WTC11 (cell line): ENCODE data around the gene CNTNAP5.

Source experiments
- CTCF ChIP-seq: fragments of 200-600 bp; IDR thresholded peaks from 2 replicates; pipeline ENCODE4 v1.8.0; 2022; ENCODE audit warnings: antibody characterized with exemption
- ESRRA ChIP-seq: sonication (generic); formaldehyde crosslinking; IDR thresholded peaks from 2 replicates; pipeline ENCODE4 v1.8.1; 2022; ENCODE audit warnings: mild to moderate bottlenecking, missing genetic modification reagents, borderline replicate concordance
- KAT7 ChIP-seq: sonication (generic); formaldehyde crosslinking; IDR thresholded peaks from 2 replicates; pipeline ENCODE4 v1.8.1; 2023; ENCODE audit warnings: missing genetic modification reagents, mild to moderate bottlenecking, borderline replicate concordance
- NFE2L1 ChIP-seq: sonication (generic); formaldehyde crosslinking; IDR thresholded peaks from 2 replicates; pipeline ENCODE4 v1.8.1; 2023; ENCODE audit warnings: missing genetic modification reagents
- TEAD1 ChIP-seq: sonication (generic); formaldehyde crosslinking; IDR thresholded peaks from 2 replicates; pipeline ENCODE4 v1.8.0; 2022; ENCODE audit warnings: mild to moderate bottlenecking, missing genetic modification reagents
- TF ChIP-seq, protein P1 (sequence below): sonication (generic); formaldehyde crosslinking; conservative IDR thresholded peaks from 2 replicates; pipeline ENCODE4 v1.8.1; 2022; ENCODE audit warnings: mild to moderate bottlenecking, missing genetic modification reagents
- TF ChIP-seq, protein P2 (sequence below): sonication (generic); formaldehyde crosslinking; IDR thresholded peaks from 2 replicates; pipeline ENCODE4 v1.8.1; 2022; ENCODE audit warnings: low read depth, missing genetic modification reagents, borderline replicate concordance
- TF ChIP-seq, protein P3 (sequence below): sonication (generic); formaldehyde crosslinking; IDR thresholded peaks from 2 replicates; pipeline ENCODE4 v1.8.0; 2023; ENCODE audit warnings: mild to moderate bottlenecking, missing genetic modification reagents
- TF ChIP-seq, protein P4 (sequence below): sonication (generic); formaldehyde crosslinking; IDR thresholded peaks from 2 replicates; pipeline ENCODE4 v1.8.1; 2022; ENCODE audit warnings: low read depth, mild to moderate bottlenecking, moderate library complexity, missing genetic modification reagents, borderline replicate concordance
- TF ChIP-seq, protein P5 (sequence below): sonication (generic); formaldehyde crosslinking; IDR thresholded peaks from 2 replicates; pipeline ENCODE4 v1.8.1; 2023; ENCODE audit warnings: mild to moderate bottlenecking, missing genetic modification reagents

DNA sequence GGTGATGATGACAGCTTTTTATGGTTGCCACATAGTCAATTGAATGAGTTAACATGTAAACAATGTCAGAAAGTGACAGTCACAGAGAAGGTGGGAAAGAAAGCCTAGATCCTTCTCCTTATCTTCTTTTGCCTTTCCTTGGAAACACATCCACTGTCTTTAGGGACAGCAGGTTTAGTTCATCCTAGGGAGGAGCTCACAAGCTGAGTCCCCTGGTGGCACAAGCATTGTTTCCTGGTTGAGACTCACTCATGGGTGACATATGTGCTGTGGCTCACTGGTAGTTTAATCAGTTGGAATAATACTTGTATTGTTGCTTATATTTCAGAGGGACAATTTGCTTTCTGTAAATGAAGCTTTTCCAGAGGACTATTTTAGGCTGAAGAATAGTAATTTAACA, 598.5 kb downstream of the CNTNAP5 start:
- TF ChIP-seq CTCF: no peak
- TF ChIP-seq NFE2L1 (CRISPR knock-in tag): no peak
- TF ChIP-seq KAT7 (CRISPR knock-in tag): no peak
- TF ChIP-seq ESRRA (CRISPR knock-in tag): no peak
- TF ChIP-seq, protein P1, sequence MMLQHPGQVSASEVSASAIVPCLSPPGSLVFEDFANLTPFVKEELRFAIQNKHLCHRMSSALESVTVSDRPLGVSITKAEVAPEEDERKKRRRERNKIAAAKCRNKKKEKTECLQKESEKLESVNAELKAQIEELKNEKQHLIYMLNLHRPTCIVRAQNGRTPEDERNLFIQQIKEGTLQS (CRISPR knock-in tag): no peak
- TF ChIP-seq, protein P2, sequence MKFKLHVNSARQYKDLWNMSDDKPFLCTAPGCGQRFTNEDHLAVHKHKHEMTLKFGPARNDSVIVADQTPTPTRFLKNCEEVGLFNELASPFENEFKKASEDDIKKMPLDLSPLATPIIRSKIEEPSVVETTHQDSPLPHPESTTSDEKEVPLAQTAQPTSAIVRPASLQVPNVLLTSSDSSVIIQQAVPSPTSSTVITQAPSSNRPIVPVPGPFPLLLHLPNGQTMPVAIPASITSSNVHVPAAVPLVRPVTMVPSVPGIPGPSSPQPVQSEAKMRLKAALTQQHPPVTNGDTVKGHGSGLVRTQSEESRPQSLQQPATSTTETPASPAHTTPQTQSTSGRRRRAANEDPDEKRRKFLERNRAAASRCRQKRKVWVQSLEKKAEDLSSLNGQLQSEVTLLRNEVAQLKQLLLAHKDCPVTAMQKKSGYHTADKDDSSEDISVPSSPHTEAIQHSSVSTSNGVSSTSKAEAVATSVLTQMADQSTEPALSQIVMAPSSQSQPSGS: no peak
- TF ChIP-seq, protein P3, sequence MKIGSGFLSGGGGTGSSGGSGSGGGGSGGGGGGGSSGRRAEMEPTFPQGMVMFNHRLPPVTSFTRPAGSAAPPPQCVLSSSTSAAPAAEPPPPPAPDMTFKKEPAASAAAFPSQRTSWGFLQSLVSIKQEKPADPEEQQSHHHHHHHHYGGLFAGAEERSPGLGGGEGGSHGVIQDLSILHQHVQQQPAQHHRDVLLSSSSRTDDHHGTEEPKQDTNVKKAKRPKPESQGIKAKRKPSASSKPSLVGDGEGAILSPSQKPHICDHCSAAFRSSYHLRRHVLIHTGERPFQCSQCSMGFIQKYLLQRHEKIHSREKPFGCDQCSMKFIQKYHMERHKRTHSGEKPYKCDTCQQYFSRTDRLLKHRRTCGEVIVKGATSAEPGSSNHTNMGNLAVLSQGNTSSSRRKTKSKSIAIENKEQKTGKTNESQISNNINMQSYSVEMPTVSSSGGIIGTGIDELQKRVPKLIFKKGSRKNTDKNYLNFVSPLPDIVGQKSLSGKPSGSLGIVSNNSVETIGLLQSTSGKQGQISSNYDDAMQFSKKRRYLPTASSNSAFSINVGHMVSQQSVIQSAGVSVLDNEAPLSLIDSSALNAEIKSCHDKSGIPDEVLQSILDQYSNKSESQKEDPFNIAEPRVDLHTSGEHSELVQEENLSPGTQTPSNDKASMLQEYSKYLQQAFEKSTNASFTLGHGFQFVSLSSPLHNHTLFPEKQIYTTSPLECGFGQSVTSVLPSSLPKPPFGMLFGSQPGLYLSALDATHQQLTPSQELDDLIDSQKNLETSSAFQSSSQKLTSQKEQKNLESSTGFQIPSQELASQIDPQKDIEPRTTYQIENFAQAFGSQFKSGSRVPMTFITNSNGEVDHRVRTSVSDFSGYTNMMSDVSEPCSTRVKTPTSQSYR (CRISPR knock-in tag): no peak
- no peak for TF ChIP-seq TEAD1 (CRISPR knock-in tag)
- TF ChIP-seq, protein P4, sequence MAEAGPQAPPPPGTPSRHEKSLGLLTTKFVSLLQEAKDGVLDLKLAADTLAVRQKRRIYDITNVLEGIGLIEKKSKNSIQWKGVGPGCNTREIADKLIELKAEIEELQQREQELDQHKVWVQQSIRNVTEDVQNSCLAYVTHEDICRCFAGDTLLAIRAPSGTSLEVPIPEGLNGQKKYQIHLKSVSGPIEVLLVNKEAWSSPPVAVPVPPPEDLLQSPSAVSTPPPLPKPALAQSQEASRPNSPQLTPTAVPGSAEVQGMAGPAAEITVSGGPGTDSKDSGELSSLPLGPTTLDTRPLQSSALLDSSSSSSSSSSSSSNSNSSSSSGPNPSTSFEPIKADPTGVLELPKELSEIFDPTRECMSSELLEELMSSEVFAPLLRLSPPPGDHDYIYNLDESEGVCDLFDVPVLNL: no peak
- TF ChIP-seq, protein P5, sequence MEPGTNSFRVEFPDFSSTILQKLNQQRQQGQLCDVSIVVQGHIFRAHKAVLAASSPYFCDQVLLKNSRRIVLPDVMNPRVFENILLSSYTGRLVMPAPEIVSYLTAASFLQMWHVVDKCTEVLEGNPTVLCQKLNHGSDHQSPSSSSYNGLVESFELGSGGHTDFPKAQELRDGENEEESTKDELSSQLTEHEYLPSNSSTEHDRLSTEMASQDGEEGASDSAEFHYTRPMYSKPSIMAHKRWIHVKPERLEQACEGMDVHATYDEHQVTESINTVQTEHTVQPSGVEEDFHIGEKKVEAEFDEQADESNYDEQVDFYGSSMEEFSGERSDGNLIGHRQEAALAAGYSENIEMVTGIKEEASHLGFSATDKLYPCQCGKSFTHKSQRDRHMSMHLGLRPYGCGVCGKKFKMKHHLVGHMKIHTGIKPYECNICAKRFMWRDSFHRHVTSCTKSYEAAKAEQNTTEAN (CRISPR knock-in tag): no peak
